K562 (cell line): ENCODE measurements around the gene LY6G6D. TPM values are rescaled to one million over a fixed set of nuclear protein-coding genes. Genes with fewer than 3 reads are reported as not detected.

Experiments
- ADNP ChIP-seq: fragments of 200-800 bp; sonication (Bioruptor generic); IDR thresholded peaks from 2 replicates; pipeline ENCODE4 v1.6.1; 2016; ENCODE audit warnings: missing genetic modification characterization, missing compliant biosample characterization
- BCL6 ChIP-seq: fragments of 250-450 bp; sonication (Bioruptor Pico); IDR thresholded peaks from 2 replicates; pipeline ENCODE4 v1.4.0; 2020
- BRCA1 ChIP-seq, 2 experiments: fragments of 450-650 bp in 1 of 2; sonication (generic) in 1 of 2; formaldehyde crosslinking in 1 of 2; IDR thresholded peaks; 2 replicates each; pipeline versions ENCODE4 v1.5.0 to v1.6.1; 2017 to 2020; ENCODE audit warnings: mild to moderate bottlenecking in 1 of 2, missing genetic modification reagents in 1 of 2
- ELF1 ChIP-seq: fragments of 200-800 bp; sonication (Bioruptor generic); IDR thresholded peaks from 2 replicates; pipeline ENCODE4 v1.6.1; 2016; ENCODE audit warnings: missing genetic modification characterization, missing compliant biosample characterization
- ETS2 ChIP-seq: IDR thresholded peaks from 2 replicates; pipeline ENCODE4 v1.6.1; 2016; ENCODE audit warnings: borderline replicate concordance, missing genetic modification characterization, mild to moderate bottlenecking, moderate library complexity, missing compliant biosample characterization; ENCODE audit not compliant: poor library complexity, severe bottlenecking
- FOXA1 ChIP-seq: fragments of 450-650 bp; IDR thresholded peaks from 2 replicates; pipeline ENCODE4 v1.6.1; 2016; ENCODE audit warnings: mild to moderate bottlenecking, borderline replicate concordance
- HDAC1 ChIP-seq, 2 experiments: fragments of 450-650 bp; IDR thresholded peaks; 2 replicates each; pipeline ENCODE4 v1.6.1; 2016 to 2017; ENCODE audit warnings: inconsistent platforms in 1 of 2, mild to moderate bottlenecking in 1 of 2, moderate library complexity in 1 of 2
- HIVEP1 ChIP-seq: fragments of 250-450 bp; sonication (Bioruptor Pico); IDR thresholded peaks from 2 replicates; pipeline ENCODE4 v1.4.0; 2020; ENCODE audit warnings: mild to moderate bottlenecking
- JUNB ChIP-seq: fragments of 450-650 bp; formaldehyde crosslinking; conservative IDR thresholded peaks from 2 replicates; pipeline ENCODE4 v1.4.0; 2020; ENCODE audit warnings: mild to moderate bottlenecking
- MEF2D ChIP-seq: conservative IDR thresholded peaks from 2 replicates; pipeline ENCODE4 v1.6.1; 2016; ENCODE audit warnings: low read depth, missing genetic modification characterization, missing compliant biosample characterization
- MTA2 ChIP-seq: fragments of 450-650 bp; IDR thresholded peaks from 2 replicates; pipeline ENCODE4 v1.6.1; 2016; ENCODE audit warnings: low read depth
- RBFOX2 ChIP-seq: fragments of 200-400 bp; formaldehyde crosslinking; IDR thresholded peaks from 2 replicates; pipeline ENCODE4 v1.6.1; 2017; ENCODE audit warnings: low read depth, mild to moderate bottlenecking, low read length, moderate library complexity
- SIRT6 ChIP-seq: IDR thresholded peaks from one replicate; pipeline ENCODE4 v1.6.1; 2012; ENCODE audit warnings: low read depth, mild to moderate bottlenecking, control low read depth, inconsistent platforms, low read length, moderate library complexity
- STAG1 ChIP-seq: sonication (generic); formaldehyde crosslinking; IDR thresholded peaks from 2 replicates; pipeline ENCODE4 v1.5.0; 2020; ENCODE audit warnings: missing genetic modification reagents, borderline replicate concordance
- ZNF239 ChIP-seq: fragments of 250-450 bp; sonication (Bioruptor Pico); IDR thresholded peaks from 2 replicates; pipeline ENCODE4 v1.4.0; 2020; ENCODE audit warnings: mild to moderate bottlenecking
- ZNF444 ChIP-seq: fragments of 250-450 bp; sonication (Bioruptor Pico); IDR thresholded peaks from 2 replicates; pipeline ENCODE4 v1.4.0; 2020; ENCODE audit warnings: mild to moderate bottlenecking, moderate library complexity
- ZNF76 ChIP-seq: fragments of 250-450 bp; sonication (Bioruptor Pico); IDR thresholded peaks from 2 replicates; pipeline ENCODE4 v1.4.0; 2020; ENCODE audit warnings: mild to moderate bottlenecking, moderate library complexity, borderline replicate concordance
- polyA plus RNA-seq, 8 experiments: library from polyadenylated mRNA; depleted of rRNA in 4 of 8; stranded (reverse) in 5 of 8; unstranded in 3 of 8; fragments of >200 nt; fragmentation: Nextera tagmentation in 2 of 8; fragmentation: Illumina TruSeq in 1 of 8; extraction: Ambion mirVana in 2 of 8; extraction: Trizol in 1 of 8; gene quantifications; 2 replicates each; pipeline versions ENCODE4 v1.2.1 to v1.2.3, GENCODE V29; 2011 to 2014; ENCODE audit warnings: inconsistent platforms in 1 of 8, missing spikeins in 1 of 8
- total RNA-seq, 7 experiments: library from RNA; depleted of rRNA in 6 of 7; stranded (reverse); fragments of >200 nt in 6 of 7; fragmentation: Illumina TruSeq in 2 of 7; extraction: Trizol in 2 of 7; gene quantifications; 2 replicates each; pipeline versions ENCODE4 v1.2.1 to v1.2.3, GENCODE V29; 2011 to 2021; ENCODE audit warnings: low replicate concordance in 1 of 7
- TF ChIP-seq, protein P1 (sequence below): fragments of 450-650 bp; IDR thresholded peaks from 2 replicates; pipeline ENCODE4 v1.6.1; 2018; ENCODE audit not compliant: partially characterized antibody
- TF ChIP-seq, protein P2 (sequence below): fragments of 450-650 bp; formaldehyde crosslinking; IDR thresholded peaks from 2 replicates; pipeline ENCODE4 v1.4.0; 2020; ENCODE audit warnings: mild to moderate bottlenecking, mixed read lengths
- TF ChIP-seq, protein P3 (sequence below): fragments of 450-650 bp; formaldehyde crosslinking; IDR thresholded peaks from 2 replicates; pipeline ENCODE4 v1.4.0; 2020; ENCODE audit warnings: mild to moderate bottlenecking, moderate library complexity

LY6G6D gene
- total and polyA plus RNA-seq, 9 of the 15 experiments (the other 6 are each of a cell fraction or from before 2014, with no cell fraction given), result 0.30 to 0.38 TPM; not detected in 7

DNA sequence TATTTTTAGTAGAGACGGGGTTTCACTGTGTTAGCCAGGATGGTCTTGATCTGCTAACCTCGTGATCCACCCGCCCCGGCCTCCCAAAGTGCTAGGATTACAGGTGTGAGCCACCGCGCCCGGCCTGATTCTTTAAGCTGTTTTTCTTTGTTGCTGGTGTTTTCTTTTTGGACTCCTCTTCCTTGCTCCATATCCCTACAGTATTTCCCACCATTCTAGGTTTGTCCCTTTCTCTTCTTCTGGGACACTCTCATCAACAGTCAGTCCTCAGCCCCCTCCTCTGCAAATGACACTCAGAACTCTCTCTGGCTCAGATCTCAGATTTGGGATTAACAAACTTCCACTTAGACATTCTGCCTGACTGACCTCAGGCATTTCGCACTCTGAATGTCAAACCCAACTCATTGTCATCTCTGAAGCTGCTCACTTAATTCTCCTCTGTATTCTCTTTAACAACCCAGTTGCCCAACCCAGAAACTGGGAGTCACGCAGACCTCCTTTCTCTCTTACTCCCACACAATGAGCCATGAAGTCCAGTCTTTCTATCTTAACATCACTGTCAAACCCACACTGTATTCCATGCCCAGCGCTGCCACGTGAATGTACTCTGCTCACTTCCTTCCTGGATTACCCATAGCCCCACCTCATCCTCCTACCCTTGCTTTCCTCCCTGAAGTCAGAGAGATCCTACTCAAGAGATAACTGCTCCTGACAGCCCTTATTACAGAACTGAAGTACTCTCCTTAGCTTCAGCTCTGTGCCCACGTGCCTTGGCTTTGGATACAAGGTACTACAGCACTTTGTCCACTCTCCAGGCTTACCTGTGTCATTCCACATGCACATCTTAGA lies 10.6 kb downstream of the LY6G6D start (continued):
- TF ChIP-seq ELF1 (tag) (peak; percentile 66), SIRT6 (no peak), BCL6 (CRISPR knock-in tag) (peak; percentile 80; the same call in 1 of the 2 replicates), MEF2D (peak; percentile 48; the same call in 1 of the 2 replicates), JUNB (no peak; the same call in 1 of the 2 replicates), HDAC1 (IDR thresholded peaks at IDR 0.05) (peak in 1 of 2 experiments; percentile 91; a peak in 2 of 4 replicates), HIVEP1 (CRISPR knock-in tag) (peak; percentile 76; the same call in 1 of the 2 replicates), ETS2 (tag) (no peak), ZNF239 (peak; percentile 67), STAG1 (CRISPR knock-in tag) (no peak), ZNF444 (0 out of 2 replicates have a peak, but pooled peaks have one; percentile 60), MTA2 (no peak), ADNP (no peak), FOXA1 (no peak), RBFOX2 (no peak), ZNF76 (peak; percentile 90), BRCA1 (IDR thresholded peaks at IDR 0.05) (no peak), BRCA1 (CRISPR knock-in tag; IDR thresholded peaks at IDR 0.05) (no peak)
- TF ChIP-seq, protein P1, sequence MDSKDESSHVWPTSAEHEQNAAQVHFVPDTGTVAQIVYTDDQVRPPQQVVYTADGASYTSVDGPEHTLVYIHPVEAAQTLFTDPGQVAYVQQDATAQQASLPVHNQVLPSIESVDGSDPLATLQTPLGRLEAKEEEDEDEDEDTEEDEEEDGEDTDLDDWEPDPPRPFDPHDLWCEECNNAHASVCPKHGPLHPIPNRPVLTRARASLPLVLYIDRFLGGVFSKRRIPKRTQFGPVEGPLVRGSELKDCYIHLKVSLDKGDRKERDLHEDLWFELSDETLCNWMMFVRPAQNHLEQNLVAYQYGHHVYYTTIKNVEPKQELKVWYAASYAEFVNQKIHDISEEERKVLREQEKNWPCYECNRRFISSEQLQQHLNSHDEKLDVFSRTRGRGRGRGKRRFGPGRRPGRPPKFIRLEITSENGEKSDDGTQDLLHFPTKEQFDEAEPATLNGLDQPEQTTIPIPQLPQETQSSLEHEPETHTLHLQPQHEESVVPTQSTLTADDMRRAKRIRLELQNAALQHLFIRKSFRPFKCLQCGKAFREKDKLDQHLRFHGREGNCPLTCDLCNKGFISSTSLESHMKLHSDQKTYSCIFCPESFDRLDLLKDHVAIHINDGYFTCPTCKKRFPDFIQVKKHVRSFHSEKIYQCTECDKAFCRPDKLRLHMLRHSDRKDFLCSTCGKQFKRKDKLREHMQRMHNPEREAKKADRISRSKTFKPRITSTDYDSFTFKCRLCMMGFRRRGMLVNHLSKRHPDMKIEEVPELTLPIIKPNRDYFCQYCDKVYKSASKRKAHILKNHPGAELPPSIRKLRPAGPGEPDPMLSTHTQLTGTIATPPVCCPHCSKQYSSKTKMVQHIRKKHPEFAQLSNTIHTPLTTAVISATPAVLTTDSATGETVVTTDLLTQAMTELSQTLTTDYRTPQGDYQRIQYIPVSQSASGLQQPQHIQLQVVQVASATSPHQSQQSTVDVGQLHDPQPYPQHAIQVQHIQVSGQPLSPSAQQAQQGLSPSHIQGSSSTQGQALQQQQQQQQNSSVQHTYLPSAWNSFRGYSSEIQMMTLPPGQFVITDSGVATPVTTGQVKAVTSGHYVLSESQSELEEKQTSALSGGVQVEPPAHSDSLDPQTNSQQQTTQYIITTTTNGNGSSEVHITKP, result peak; percentile 8
- TF ChIP-seq, protein P2, sequence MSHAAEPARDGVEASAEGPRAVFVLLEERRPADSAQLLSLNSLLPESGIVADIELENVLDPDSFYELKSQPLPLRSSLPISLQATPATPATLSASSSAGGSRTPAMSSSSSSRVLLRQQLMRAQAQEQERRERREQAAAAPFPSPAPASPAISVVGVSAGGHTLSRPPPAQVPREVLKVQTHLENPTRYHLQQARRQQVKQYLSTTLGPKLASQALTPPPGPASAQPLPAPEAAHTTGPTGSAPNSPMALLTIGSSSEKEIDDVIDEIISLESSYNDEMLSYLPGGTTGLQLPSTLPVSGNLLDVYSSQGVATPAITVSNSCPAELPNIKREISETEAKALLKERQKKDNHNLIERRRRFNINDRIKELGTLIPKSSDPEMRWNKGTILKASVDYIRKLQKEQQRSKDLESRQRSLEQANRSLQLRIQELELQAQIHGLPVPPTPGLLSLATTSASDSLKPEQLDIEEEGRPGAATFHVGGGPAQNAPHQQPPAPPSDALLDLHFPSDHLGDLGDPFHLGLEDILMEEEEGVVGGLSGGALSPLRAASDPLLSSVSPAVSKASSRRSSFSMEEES, result no peak; the same call in 1 of the 2 replicates
- TF ChIP-seq, protein P3, sequence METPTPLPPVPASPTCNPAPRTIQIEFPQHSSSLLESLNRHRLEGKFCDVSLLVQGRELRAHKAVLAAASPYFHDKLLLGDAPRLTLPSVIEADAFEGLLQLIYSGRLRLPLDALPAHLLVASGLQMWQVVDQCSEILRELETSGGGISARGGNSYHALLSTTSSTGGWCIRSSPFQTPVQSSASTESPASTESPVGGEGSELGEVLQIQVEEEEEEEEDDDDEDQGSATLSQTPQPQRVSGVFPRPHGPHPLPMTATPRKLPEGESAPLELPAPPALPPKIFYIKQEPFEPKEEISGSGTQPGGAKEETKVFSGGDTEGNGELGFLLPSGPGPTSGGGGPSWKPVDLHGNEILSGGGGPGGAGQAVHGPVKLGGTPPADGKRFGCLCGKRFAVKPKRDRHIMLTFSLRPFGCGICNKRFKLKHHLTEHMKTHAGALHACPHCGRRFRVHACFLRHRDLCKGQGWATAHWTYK (CRISPR knock-in tag), result peak; percentile 88
